Measurements from ENCODE around the gene KCTD15. TPM values are rescaled to one million over a fixed set of nuclear protein-coding genes. Genes with fewer than 3 reads are reported as not detected.
"Not testable (repeated sequence)": the region's sequence is repeated elsewhere in the genome, so short reads cannot be mapped to it uniquely, and the experiment has no call there.

KCTD15 gene
- total and polyA plus RNA-seq, 8 donors = 14.1 to 172 (median 30.1) TPM

- Histone ChIP-seq H3K9me3 (no peaks in the 10 kb centered on the region), H3K27me3 (no peaks in the 10 kb centered on the region), H3K36me3 (peaks cover 20 to 40% (median 36%) of the 10 kb centered on the region in 4 donors), H3K4me1 (peaks cover 15 to 36% (median 26%) of the 10 kb centered on the region in 4 donors), H3K4me3 (no peak overlapping the region), H3K27ac (no peak overlapping the region)
- WGBS, 5 donors = 58 to 70% (median 69%) methylated on average over 12 to 15 of the region's 15 CpGs
- intact Hi-C loops (cut with DNase I; ENCODE audit: low total_unique reads) = no loop called here
- TF ChIP-seq POLR2AphosphoS5 (IDR thresholded peaks at IDR 0.05) (no peak), POLR2A (IDR thresholded peaks at IDR 0.05) (no peak), EP300 (IDR thresholded peaks at IDR 0.05) (no peak)
- TF ChIP-seq, protein P1, sequence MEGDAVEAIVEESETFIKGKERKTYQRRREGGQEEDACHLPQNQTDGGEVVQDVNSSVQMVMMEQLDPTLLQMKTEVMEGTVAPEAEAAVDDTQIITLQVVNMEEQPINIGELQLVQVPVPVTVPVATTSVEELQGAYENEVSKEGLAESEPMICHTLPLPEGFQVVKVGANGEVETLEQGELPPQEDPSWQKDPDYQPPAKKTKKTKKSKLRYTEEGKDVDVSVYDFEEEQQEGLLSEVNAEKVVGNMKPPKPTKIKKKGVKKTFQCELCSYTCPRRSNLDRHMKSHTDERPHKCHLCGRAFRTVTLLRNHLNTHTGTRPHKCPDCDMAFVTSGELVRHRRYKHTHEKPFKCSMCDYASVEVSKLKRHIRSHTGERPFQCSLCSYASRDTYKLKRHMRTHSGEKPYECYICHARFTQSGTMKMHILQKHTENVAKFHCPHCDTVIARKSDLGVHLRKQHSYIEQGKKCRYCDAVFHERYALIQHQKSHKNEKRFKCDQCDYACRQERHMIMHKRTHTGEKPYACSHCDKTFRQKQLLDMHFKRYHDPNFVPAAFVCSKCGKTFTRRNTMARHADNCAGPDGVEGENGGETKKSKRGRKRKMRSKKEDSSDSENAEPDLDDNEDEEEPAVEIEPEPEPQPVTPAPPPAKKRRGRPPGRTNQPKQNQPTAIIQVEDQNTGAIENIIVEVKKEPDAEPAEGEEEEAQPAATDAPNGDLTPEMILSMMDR (IDR thresholded peaks at IDR 0.05) = no peak
- DNase-seq = no peak
Observed at GRCh38 chr19:33815380-33816340, 19.0 kb downstream of the KCTD15 start.

DNA sequence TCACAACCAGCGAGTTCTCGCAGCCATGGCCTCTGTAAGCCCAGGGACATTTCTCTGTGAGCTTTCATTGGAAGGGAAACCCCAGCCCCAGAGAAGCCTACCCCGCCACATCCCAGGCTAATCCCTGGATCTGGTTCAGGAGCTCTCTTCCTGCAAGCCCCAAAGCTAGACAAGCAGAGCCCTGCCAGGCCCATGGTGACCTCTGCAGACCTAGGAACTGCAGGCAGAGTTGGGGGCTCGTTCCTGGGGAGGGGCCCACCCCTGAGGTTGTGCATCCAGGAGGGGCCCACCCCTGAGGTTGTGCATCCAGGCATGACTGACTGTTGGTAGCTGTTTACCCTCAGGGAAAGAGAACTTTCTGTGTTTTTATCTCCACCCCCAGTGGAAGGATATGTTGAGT, 21.7 kb downstream of the KCTD15 start:
- Histone ChIP-seq H3K27me3 (peaks cover 0 to 5% (median 0%) of the 10 kb centered on the region in 3 donors), H3K9me3 (no peaks in the 10 kb centered on the region), H3K4me3 (no peak overlapping the region), H3K4me1 (peaks cover 19 to 42% (median 31%) of the 10 kb centered on the region in 4 donors), H3K36me3 (peaks cover 0 to 13% (median 9%) of the 10 kb centered on the region in 4 donors), H3K27ac (no peak overlapping the region)
- TF ChIP-seq EP300 (IDR thresholded peaks at IDR 0.05) = no peak
- TF ChIP-seq, protein P1 (IDR thresholded peaks at IDR 0.05) = no peak
- TF ChIP-seq POLR2AphosphoS5 (IDR thresholded peaks at IDR 0.05) = no peak
- no peak for TF ChIP-seq POLR2A (IDR thresholded peaks at IDR 0.05)
- WGBS, 5 donors = 85 to 100% (median 91%) methylated on average over 3 to 4 of the region's 4 CpGs
- intact Hi-C loops (cut with DNase I; ENCODE audit: low total_unique reads) = no loop called here
- DNase-seq = peak in 1 of 2 donors; percentile 8

GRCh38 chr19:33819078-33819477, 22.4 kb downstream of the KCTD15 start:
- Histone ChIP-seq H3K27ac (peak overlapping the region in 2 of 5 donors; percentile 68 to 83), H3K4me1 (peaks cover 19 to 41% (median 31%) of the 10 kb centered on the region in 4 donors)
- H3K36me3 ChIP-seq; H3K27me3 ChIP-seq; H3K9me3 ChIP-seq; intact Hi-C loops (cut with DNase I; ENCODE audit: low total_unique reads); H3K4me3 ChIP-seq; DNase-seq: not testable (repeated sequence)
- 87 to 92% (median 89%) methylated on average over 7 of the region's 7 CpGs for WGBS, 5 donors

- WGBS, 5 donors = 37 to 66% (median 39%) methylated on average over 2 to 10 of the region's 10 CpGs
- H3K4me1 ChIP-seq = peaks cover 19 to 37% (median 29%) of the 10 kb centered on the region in 4 donors
- H3K36me3 ChIP-seq = peaks cover 0 to 2% (median 0%) of the 10 kb centered on the region in 4 donors
- peak overlapping the region; percentile 42 to 55 (median 48) for H3K4me3 ChIP-seq
- DNase-seq = no peak
- H3K27ac ChIP-seq = peak overlapping the region; percentile 68 to 84 (median 83)
- intact Hi-C loops (cut with DNase I; ENCODE audit: low total_unique reads) = no loop called here
- peaks cover 0 to 5% (median 0%) of the 10 kb centered on the region in 3 donors for H3K27me3 ChIP-seq
- H3K9me3 ChIP-seq = no peaks in the 10 kb centered on the region
- TF ChIP-seq EP300 (IDR thresholded peaks at IDR 0.05) (no peak), POLR2AphosphoS5 (IDR thresholded peaks at IDR 0.05) (no peak), POLR2A (IDR thresholded peaks at IDR 0.05) (no peak)
- TF ChIP-seq, protein P1 (IDR thresholded peaks at IDR 0.05) = no peak
Observed at GRCh38 chr19:33819506-33819879, 22.8 kb downstream of the KCTD15 start.

Measured in stomach (tissue), 9 donors.